IPS-18c (cell line): ENCODE measurements around the gene ETF1.
A peak's percentile ranks its signal among the peaks of the same experiment; 100 is the strongest.

Experiments used
- H3K4me3 ChIP-seq: 2 replicates; pipeline ENCODE4 v1.7.0; 2013; ENCODE audit warnings: low read depth, mild to moderate bottlenecking, low read length, moderate library complexity; ENCODE audit not compliant: insufficient read depth
- H3K9me3 ChIP-seq: one replicate; pipeline ENCODE4 v1.6.1; 2013; ENCODE audit warnings: mild to moderate bottlenecking, low read length, moderate library complexity; ENCODE audit not compliant: control insufficient read depth, insufficient read depth

The ETF1 gene

GRCh38 chr5:138566792-138567191, 23.8 kb upstream of the ETF1 start:
- no peaks in the 10 kb centered on the region for H3K9me3 ChIP-seq
- no peak overlapping the region for H3K4me3 ChIP-seq

- H3K9me3 ChIP-seq, result no peaks in the 10 kb centered on the region
- H3K4me3 ChIP-seq, result no peak overlapping the region
These were observed 22.2 kb upstream of the ETF1 start for GRCh38 chr5:138565100-138565821.

GRCh38 chr5:138564242-138564641, 21.2 kb upstream of the ETF1 start:
- Histone ChIP-seq H3K4me3 (no peak overlapping the region), H3K9me3 (no peaks in the 10 kb centered on the region)

- Histone ChIP-seq H3K9me3 (no peaks in the 10 kb centered on the region), H3K4me3 (no peak overlapping the region)
These were observed 20.5 kb upstream of the ETF1 start for GRCh38 chr5:138563340-138564118.

- Histone ChIP-seq H3K9me3 (no peaks in the 10 kb centered on the region), H3K4me3 (no peak overlapping the region)
These were observed 17.9 kb upstream of the ETF1 start for GRCh38 chr5:138560971-138561370.

GRCh38 chr5:138559937-138560336, 16.9 kb upstream of the ETF1 start:
- Histone ChIP-seq H3K4me3 (no peak overlapping the region), H3K9me3 (no peaks in the 10 kb centered on the region)

GRCh38 chr5:138557677-138558076, 14.6 kb upstream of the ETF1 start:
- Histone ChIP-seq H3K4me3 (no peak overlapping the region), H3K9me3 (no peaks in the 10 kb centered on the region)

GRCh38 chr5:138554143-138554542, 11.1 kb upstream of the ETF1 start:
- Histone ChIP-seq H3K9me3 (no peaks in the 10 kb centered on the region), H3K4me3 (no peak overlapping the region)

GRCh38 chr5:138553437-138554095, 10.5 kb upstream of the ETF1 start:
- H3K4me3 ChIP-seq, result no peak overlapping the region

GRCh38 chr5:138552657-138553056, 9.6 kb upstream of the ETF1 start:
- Histone ChIP-seq H3K9me3 (no peaks in the 10 kb centered on the region), H3K4me3 (no peak overlapping the region)

More at GRCh38 chr5:138553437-138554095, 10.5 kb upstream of the ETF1 start:
- no peaks in the 10 kb centered on the region for H3K9me3 ChIP-seq

GRCh38 chr5:138549414-138549813, 6.4 kb upstream of the ETF1 start:
- Histone ChIP-seq H3K9me3 (no peaks in the 10 kb centered on the region), H3K4me3 (no peak overlapping the region)

GRCh38 chr5:138545919-138546562, 3.0 kb upstream of the ETF1 start:
- no peak overlapping the region for H3K4me3 ChIP-seq
- no peaks in the 10 kb centered on the region for H3K9me3 ChIP-seq

- H3K4me3 ChIP-seq, result peak overlapping the region; percentile 90
- H3K9me3 ChIP-seq, result no peaks in the 10 kb centered on the region
These were observed 1.4 kb upstream of the ETF1 start for GRCh38 chr5:138544181-138545134.

- Histone ChIP-seq H3K9me3 (no peaks in the 10 kb centered on the region), H3K4me3 (peak overlapping the region; percentile 90)
These were observed 681 bp upstream of the ETF1 start for GRCh38 chr5:138543730-138544104.

- Histone ChIP-seq H3K4me3 (peak overlapping the region; percentile 78), H3K9me3 (no peaks in the 10 kb centered on the region)
These were observed 668 bp downstream of the ETF1 start for GRCh38 chr5:138542180-138542955.
